Astrocyte (in vitro differentiated cells and primary cell): ENCODE measurements around the gene SYT7.

ENCODE experiments used
- EZH2 ChIP-seq: IDR thresholded peaks from 2 replicates; pipeline ENCODE4 v1.6.1; 2012; ENCODE audit warnings: mild to moderate bottlenecking, low read length, inconsistent platforms; ENCODE audit not compliant: insufficient read depth
- TF ChIP-seq, protein P1 (sequence below): IDR thresholded peaks from 2 replicates; pipeline ENCODE4 v1.5.1; 2011; ENCODE audit warnings: low read depth, mild to moderate bottlenecking, inconsistent platforms, low read length, moderate library complexity; ENCODE audit not compliant: insufficient read depth

- TF ChIP-seq, protein P1, sequence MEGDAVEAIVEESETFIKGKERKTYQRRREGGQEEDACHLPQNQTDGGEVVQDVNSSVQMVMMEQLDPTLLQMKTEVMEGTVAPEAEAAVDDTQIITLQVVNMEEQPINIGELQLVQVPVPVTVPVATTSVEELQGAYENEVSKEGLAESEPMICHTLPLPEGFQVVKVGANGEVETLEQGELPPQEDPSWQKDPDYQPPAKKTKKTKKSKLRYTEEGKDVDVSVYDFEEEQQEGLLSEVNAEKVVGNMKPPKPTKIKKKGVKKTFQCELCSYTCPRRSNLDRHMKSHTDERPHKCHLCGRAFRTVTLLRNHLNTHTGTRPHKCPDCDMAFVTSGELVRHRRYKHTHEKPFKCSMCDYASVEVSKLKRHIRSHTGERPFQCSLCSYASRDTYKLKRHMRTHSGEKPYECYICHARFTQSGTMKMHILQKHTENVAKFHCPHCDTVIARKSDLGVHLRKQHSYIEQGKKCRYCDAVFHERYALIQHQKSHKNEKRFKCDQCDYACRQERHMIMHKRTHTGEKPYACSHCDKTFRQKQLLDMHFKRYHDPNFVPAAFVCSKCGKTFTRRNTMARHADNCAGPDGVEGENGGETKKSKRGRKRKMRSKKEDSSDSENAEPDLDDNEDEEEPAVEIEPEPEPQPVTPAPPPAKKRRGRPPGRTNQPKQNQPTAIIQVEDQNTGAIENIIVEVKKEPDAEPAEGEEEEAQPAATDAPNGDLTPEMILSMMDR = no peak
- TF ChIP-seq EZH2 = no peak
Observed at GRCh38 chr11:61593151-61593550, 12.3 kb upstream of the SYT7 start.
